GM19193 (cell line): ENCODE results near the gene CLBA1.

Source experiments
- POLR2A ChIP-seq: IDR thresholded peaks from 4 replicates; pipeline ENCODE4 v1.6.1; 2011; ENCODE audit not compliant: insufficient read depth, insufficient read length; ENCODE audit errors: extremely low read depth

CLBA1 gene

GRCh38 chr14:104969741-104970230 lies 15.8 kb upstream of the CLBA1 start:
- no peak for TF ChIP-seq POLR2A

GRCh38 chr14:104970231-104971068 lies 15.1 kb upstream of the CLBA1 start:
- no peak for TF ChIP-seq POLR2A

- no peak for TF ChIP-seq POLR2A
Measured at GRCh38 chr14:104971447-104972240, 13.9 kb upstream of the CLBA1 start.

- no peak for TF ChIP-seq POLR2A
Measured at GRCh38 chr14:104972301-104973134, 13.1 kb upstream of the CLBA1 start.

GRCh38 chr14:104973135-104973384 lies 12.5 kb upstream of the CLBA1 start:
- no peak for TF ChIP-seq POLR2A

GRCh38 chr14:104973385-104974145 lies 12.0 kb upstream of the CLBA1 start:
- TF ChIP-seq POLR2A = no peak

GRCh38 chr14:104974146-104974541 lies 11.4 kb upstream of the CLBA1 start:
- no peak for TF ChIP-seq POLR2A

GRCh38 chr14:104974665-104975390 lies 10.8 kb upstream of the CLBA1 start:
- TF ChIP-seq POLR2A = no peak

GRCh38 chr14:104975481-104976197 lies 9.9 kb upstream of the CLBA1 start:
- TF ChIP-seq POLR2A = no peak

- TF ChIP-seq POLR2A = no peak
Measured at GRCh38 chr14:104976198-104977007, 9.2 kb upstream of the CLBA1 start.

- no peak for TF ChIP-seq POLR2A
Measured at GRCh38 chr14:104977008-104977680, 8.4 kb upstream of the CLBA1 start.
